Upper lobe of left lung (tissue), 6 donors: ENCODE results near the gene VRTN. TPM values are rescaled to one million over a fixed set of nuclear protein-coding genes. Genes with fewer than 3 reads are reported as not detected.
"Not testable (repeated sequence)": the region's sequence is repeated elsewhere in the genome, so short reads cannot be mapped to it uniquely, and the experiment has no call there.

Source experiments
- ATAC-seq, 2 donors: fragments of 200-7000 bp; cut with Tn5 transposase; one replicate each; pipeline ENCODE4 v1.9.1; 2022; ENCODE audit warnings: mild to moderate bottlenecking in 2 of 2, moderate library complexity in 2 of 2; ENCODE audit not compliant: low FRiP score in 2 of 2
- DNase-seq, 2 donors: peaks; one replicate each; pipeline ENCODE4 v3.0.0-alpha.2; 2019 to 2020
- H3K27ac ChIP-seq, 4 donors: fragments of 200-600 bp; sonication (generic); one replicate each; pipeline ENCODE4 v1.5.1; 2016 to 2019
- H3K27me3 ChIP-seq, 4 donors: fragments of 200-600 bp; sonication (generic); one replicate each; pipeline ENCODE4 v1.5.1; 2017 to 2019
- H3K36me3 ChIP-seq, 4 donors: fragments of 200-600 bp; sonication (generic); one replicate each; pipeline ENCODE4 v1.5.1; 2016 to 2019
- H3K4me1 ChIP-seq, 4 donors: fragments of 200-600 bp; sonication (generic); one replicate each; pipeline ENCODE4 v1.5.1; 2018 to 2019
- H3K4me3 ChIP-seq, 4 donors: fragments of 200-600 bp; sonication (generic); one replicate each; pipeline ENCODE4 v1.5.1; 2017 to 2019; ENCODE audit warnings: mild to moderate bottlenecking in 2 of 4, moderate library complexity in 1 of 4
- H3K9me3 ChIP-seq, 4 donors: fragments of 200-600 bp; sonication (generic); one replicate each; pipeline ENCODE4 v1.5.1; 2018 to 2019
- CTCF ChIP-seq, 6 experiments: fragments of 450-650 bp in 4 of 6; fragments of 200-600 bp in 2 of 6; sonication (generic) in 2 of 6; IDR thresholded peaks; one replicate each; pipeline ENCODE4 v1.5.1; 2016 to 2019; ENCODE audit warnings: antibody characterized with exemption in 6 of 6
- EP300 ChIP-seq, 4 donors: sonication (generic); formaldehyde crosslinking; IDR thresholded peaks; one replicate each; pipeline ENCODE4 v1.5.1; 2017; ENCODE audit warnings: antibody characterized with exemption in 4 of 4, control low read depth in 2 of 4
- POLR2A ChIP-seq, 4 donors: fragments of 450-650 bp; IDR thresholded peaks; one replicate each; pipeline ENCODE4 v1.5.1; 2016 to 2017; ENCODE audit warnings: antibody characterized with exemption in 4 of 4, mild to moderate bottlenecking in 2 of 4
- POLR2AphosphoS5 ChIP-seq, 2 donors: sonication (generic); formaldehyde crosslinking; IDR thresholded peaks; one replicate each; pipeline ENCODE4 v1.5.1; 2017; ENCODE audit warnings: antibody characterized with exemption in 2 of 2
- WGBS, 2 donors: methylation state at CpG; one replicate each; pipeline ENCODE4 v1.1.5; 2017 to 2018; 5-methylcytosine and 5-hydroxymethylcytosine counted together
- total RNA-seq, 6 donors: library from RNA; depleted of rRNA in 4 of 6; stranded (reverse); fragments of >200 nt in 4 of 6; gene quantifications; one replicate each; pipeline versions ENCODE4 v1.1.0 to v1.2.1, GENCODE V29; 2016 to 2021
- donor health status: DM: no; HTN: no; CAD: no; lungs with moderate emphysema.
- donor health status: DM: no; HTN: yes; CAD: no; lungs with severe emphysema.

VRTN gene
- total RNA-seq, 6 donors from 2014 or later = 0.09 to 0.10 TPM; not detected in 4

DNA sequence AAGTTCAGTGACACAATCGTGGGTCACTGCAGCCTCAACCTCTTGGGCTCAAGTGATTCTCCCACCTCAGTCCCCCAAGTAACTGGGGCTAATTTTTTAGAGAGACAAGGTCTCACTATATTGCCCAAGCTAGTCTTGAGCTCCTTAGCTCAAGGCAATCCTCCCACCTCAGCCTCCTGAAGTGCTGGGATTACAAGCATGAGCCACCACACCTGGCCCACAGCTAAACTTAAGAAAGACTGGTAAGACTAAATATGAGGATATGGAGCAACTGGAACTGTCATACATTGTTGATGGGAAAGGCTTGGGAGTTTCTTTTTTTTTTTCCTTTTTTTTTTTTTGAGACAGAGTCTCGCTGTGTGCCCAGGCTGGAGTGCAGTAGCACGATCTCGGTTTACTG is 34.0 kb downstream of the VRTN start:
- H3K4me1 ChIP-seq = no peaks in the 10 kb centered on the region
- DNase-seq (no peak), ATAC-seq (no peak)
- WGBS, 2 donors = 85 to 93% methylated on average over 4 of the region's 4 CpGs
- no peak overlapping the region for H3K4me3 ChIP-seq
- H3K27ac ChIP-seq = no peak overlapping the region
- no peaks in the 10 kb centered on the region for H3K36me3 ChIP-seq
- no peaks in the 10 kb centered on the region for H3K9me3 ChIP-seq
- TF ChIP-seq POLR2A (IDR thresholded peaks at IDR 0.05) = no peak
- no peak for TF ChIP-seq POLR2AphosphoS5 (IDR thresholded peaks at IDR 0.05)
- no peak for TF ChIP-seq CTCF (IDR thresholded peaks at IDR 0.05)
- H3K27me3 ChIP-seq = no peaks in the 10 kb centered on the region

DNA sequence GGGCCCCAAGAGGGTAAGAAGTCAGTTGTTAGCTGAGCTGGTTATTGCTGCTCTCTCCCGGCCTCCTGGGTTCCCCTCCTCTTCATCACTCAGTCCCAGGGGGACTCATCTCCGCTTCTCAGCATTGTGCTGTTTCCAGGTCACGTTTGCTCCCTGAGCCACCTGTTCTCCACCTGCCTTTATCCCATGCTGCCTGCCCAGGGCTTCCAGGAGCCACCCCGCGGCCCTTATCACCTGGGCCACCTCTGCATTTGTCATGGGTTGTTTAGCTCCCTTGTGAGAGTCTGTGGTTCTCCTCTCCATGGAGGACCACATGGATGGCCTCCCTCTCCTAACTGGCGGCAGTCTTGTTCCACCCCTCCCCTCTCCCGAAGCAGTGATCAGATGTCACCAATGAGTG is 41.7 kb downstream of the VRTN start:
- H3K27ac ChIP-seq = no peak overlapping the region
- TF ChIP-seq EP300 (IDR thresholded peaks at IDR 0.05) = no peak
- no peak for TF ChIP-seq POLR2AphosphoS5 (IDR thresholded peaks at IDR 0.05)
- TF ChIP-seq CTCF (IDR thresholded peaks at IDR 0.05) = no peak
- no peak for TF ChIP-seq POLR2A (IDR thresholded peaks at IDR 0.05)
- ATAC-seq (no peak), DNase-seq (no peak)
- WGBS, 2 donors = 79 to 88% methylated on average over 7 of the region's 7 CpGs
- H3K4me3 ChIP-seq = no peak overlapping the region
- no peaks in the 10 kb centered on the region for H3K4me1 ChIP-seq
- no peaks in the 10 kb centered on the region for H3K36me3 ChIP-seq
- H3K9me3 ChIP-seq = no peaks in the 10 kb centered on the region
- no peaks in the 10 kb centered on the region for H3K27me3 ChIP-seq

GRCh38 chr14:74390505-74390904 is 42.2 kb downstream of the VRTN start:
- not testable (repeated sequence) for ATAC-seq, H3K27ac ChIP-seq

DNA sequence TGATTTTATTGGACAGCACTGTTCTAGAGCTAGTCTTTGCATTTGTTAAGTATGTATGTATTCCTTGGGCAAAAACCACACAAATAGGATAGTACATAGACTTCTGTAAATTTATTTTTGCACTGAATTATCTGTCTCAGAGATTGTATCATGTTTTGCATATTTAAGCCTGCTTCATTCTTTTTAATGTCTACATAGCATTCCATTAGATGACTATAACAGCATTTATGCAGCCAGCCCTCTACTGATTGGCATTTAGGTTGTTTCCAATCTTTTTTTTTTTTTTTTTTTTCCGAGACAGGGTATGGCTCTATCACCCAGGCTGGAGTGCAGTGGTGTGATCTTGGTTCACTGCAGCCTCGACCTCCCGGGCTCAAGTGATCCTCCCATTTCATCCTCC is 43.2 kb downstream of the VRTN start:
- Histone ChIP-seq H3K4me1 (no peaks in the 10 kb centered on the region), H3K9me3 (no peaks in the 10 kb centered on the region), H3K27ac (no peak overlapping the region), H3K4me3 (no peak overlapping the region), H3K27me3 (no peaks in the 10 kb centered on the region), H3K36me3 (no peaks in the 10 kb centered on the region)
- no peak for ATAC-seq
- no peak for TF ChIP-seq EP300 (IDR thresholded peaks at IDR 0.05)
- TF ChIP-seq POLR2AphosphoS5 (IDR thresholded peaks at IDR 0.05) = no peak
- TF ChIP-seq POLR2A (IDR thresholded peaks at IDR 0.05) = no peak
- TF ChIP-seq CTCF (IDR thresholded peaks at IDR 0.05) = no peak
- no peak for DNase-seq
- 93 to 94% methylated on average over 3 of the region's 3 CpGs for WGBS, 2 donors

More at GRCh38 chr14:74390505-74390904, 42.2 kb downstream of the VRTN start:
- 86 to 87% methylated on average over 3 of the region's 3 CpGs for WGBS, 2 donors
- not testable (repeated sequence) for H3K4me1 ChIP-seq, H3K27me3 ChIP-seq, DNase-seq, H3K36me3 ChIP-seq, H3K4me3 ChIP-seq, H3K9me3 ChIP-seq

DNA sequence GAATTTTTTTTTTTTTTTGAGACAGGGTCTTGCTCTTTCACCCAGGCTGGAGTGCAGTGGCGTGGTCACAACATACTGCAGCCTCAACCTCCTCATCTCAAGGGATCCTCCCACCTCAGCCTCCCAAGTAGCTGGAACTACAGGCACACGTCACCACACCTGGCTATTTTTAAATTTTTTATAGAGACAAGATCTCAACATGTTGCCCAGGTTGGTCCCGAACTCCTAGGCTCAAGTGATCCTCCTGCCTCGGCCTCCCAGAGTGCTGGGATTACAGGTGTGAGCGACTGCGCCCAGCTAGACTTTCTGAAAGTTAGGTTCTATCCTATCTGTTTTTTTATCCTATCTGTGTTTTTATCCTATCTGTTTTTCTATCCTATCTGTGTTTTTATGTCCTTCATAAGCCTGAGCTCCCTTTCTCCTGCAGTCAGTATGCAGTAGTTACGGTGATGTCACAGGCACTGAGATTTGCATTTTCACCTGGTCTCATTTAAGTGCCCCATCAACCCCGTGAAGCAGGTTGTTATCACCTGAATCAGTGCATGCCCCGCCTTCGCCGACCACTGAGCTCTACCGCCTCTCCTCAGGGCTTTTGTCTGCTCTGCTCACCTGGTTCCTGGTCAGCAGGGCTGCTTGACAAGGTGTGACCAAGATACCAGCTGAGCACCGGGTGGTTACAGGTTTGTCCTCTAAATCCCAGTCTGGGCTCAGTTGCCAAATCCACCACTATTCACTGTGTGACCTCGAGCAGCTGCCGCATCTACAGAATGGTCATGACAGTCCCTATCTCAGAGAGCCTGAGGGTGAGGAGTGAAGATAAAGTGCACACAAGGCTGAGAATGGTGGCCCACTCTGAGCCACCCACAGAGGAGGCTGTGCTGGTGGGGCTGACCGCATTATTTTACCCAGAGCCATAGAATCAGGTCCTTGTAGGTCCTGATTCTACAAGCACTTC is 44.6 kb downstream of the VRTN start:
- H3K4me1 ChIP-seq = no peaks in the 10 kb centered on the region
- no peak for DNase-seq
- no peaks in the 10 kb centered on the region for H3K27me3 ChIP-seq
- TF ChIP-seq EP300 (IDR thresholded peaks at IDR 0.05) (no peak), CTCF (IDR thresholded peaks at IDR 0.05) (no peak), POLR2A (IDR thresholded peaks at IDR 0.05) (no peak), POLR2AphosphoS5 (IDR thresholded peaks at IDR 0.05) (no peak)
- H3K36me3 ChIP-seq = no peaks in the 10 kb centered on the region
- no peak overlapping the region for H3K27ac ChIP-seq
- WGBS, 2 donors = 82 to 83% methylated on average over 14 to 16 of the region's 16 CpGs
- ATAC-seq = no peak
- H3K9me3 ChIP-seq = no peaks in the 10 kb centered on the region
- H3K4me3 ChIP-seq = no peak overlapping the region
